NCI-H2196 (cell line): Measurements from ENCODE around the gene CENPH.
"Not testable (repeated sequence)": the region's sequence is repeated elsewhere in the genome, so short reads cannot be mapped to it uniquely, and the experiment has no call there.

Experiments
- DNase-seq: peaks from one replicate; lab custom pipeline; 2025; ENCODE audit not compliant: unreplicated experiment; lab: John Stamatoyannopoulos, UW

The CENPH gene

GRCh38 chr5:69245031-69245430, 55.6 kb downstream of the CENPH start:
- no peak for DNase-seq

DNA sequence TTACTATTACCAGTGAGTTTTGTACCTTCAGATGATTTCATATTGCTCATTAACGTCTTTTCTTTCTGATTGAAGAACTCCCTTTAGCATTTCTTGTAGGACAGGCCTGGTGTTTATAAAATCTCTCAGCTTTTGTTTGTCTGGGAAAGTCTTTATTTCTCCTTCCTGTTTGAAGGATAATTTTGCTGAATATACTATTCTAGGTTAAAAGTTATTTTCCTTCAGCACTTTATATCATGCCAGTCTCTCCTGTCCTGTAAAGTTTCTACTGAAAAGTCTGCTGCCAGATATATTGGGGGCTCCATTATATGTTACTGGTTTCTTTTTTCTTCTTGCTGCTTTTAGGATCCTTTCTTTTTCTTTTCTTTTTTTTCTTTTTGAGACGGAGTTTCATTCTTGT, 58.6 kb downstream of the CENPH start:
- DNase-seq: no peak

DNA sequence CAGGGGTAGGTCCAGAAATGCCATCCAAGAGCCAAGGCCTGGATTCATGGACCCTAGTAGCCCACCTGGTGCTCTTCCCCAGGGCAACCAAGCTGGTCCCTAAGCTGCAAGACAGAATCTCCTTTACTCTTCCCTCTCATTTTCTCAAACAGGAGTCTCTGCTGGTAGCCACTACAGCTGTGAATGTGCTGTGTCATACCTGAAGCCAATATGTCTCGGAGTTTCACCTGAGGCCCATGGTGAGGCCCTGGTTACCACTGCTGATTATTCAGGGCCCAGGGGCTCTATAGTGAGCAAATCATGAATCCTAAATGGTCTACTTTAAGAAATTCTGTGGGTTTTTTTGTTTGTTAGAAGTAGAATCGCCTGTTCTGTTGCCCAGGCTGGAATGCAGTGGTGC, 61.2 kb downstream of the CENPH start:
- DNase-seq: no peak

- DNase-seq: no peak
Measured at GRCh38 chr5:69252437-69252836, 63.1 kb downstream of the CENPH start.

- DNase-seq: not testable (repeated sequence)
Measured at GRCh38 chr5:69255940-69256339, 66.6 kb downstream of the CENPH start.

DNA sequence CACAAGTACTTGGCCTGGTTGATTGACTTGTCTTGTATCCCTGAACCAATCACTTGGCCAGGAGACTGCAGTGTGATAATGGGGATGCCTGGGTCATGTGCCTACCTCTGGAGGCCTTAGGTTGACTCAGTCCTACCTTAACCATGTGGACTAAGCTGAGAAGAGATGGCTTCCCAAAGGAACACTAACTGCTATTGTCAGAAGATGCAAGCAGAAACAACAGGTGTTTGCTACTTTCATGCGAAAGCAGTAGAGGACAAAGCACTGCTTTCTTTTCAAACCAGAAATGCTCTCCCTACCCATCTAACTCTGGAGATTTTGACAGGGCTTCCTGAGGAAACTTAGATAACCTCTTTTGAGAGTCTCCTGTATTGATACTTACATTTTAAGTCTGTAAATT, 68.2 kb downstream of the CENPH start:
- DNase-seq: no peak
